ENCODE data around the gene MGAT5. TPM values are rescaled to one million over a fixed set of nuclear protein-coding genes. Genes with fewer than 3 reads are reported as not detected.

Gene MGAT5
- total RNA-seq, 2 experiments from 2014 or later: 36.9 to 42.2 TPM

GRCh38 chr2:134452042-134452733 is 198.3 kb downstream of the MGAT5 start:
- no peaks in the 10 kb centered on the region for H3K27me3 Mint-ChIP-seq
- no peak overlapping the region for H3K4me3 Mint-ChIP-seq
- ChIA-PET POLR2A (no interaction called here), CTCF (interaction anchor here (0.9 to 3.5 kb wide), 23 partner anchors 9 to 1135 kb away, joined by 3 to 18 read pairs (median 3); no protein-coding TSS in a partner anchor)
- TF ChIP-seq, protein P1, sequence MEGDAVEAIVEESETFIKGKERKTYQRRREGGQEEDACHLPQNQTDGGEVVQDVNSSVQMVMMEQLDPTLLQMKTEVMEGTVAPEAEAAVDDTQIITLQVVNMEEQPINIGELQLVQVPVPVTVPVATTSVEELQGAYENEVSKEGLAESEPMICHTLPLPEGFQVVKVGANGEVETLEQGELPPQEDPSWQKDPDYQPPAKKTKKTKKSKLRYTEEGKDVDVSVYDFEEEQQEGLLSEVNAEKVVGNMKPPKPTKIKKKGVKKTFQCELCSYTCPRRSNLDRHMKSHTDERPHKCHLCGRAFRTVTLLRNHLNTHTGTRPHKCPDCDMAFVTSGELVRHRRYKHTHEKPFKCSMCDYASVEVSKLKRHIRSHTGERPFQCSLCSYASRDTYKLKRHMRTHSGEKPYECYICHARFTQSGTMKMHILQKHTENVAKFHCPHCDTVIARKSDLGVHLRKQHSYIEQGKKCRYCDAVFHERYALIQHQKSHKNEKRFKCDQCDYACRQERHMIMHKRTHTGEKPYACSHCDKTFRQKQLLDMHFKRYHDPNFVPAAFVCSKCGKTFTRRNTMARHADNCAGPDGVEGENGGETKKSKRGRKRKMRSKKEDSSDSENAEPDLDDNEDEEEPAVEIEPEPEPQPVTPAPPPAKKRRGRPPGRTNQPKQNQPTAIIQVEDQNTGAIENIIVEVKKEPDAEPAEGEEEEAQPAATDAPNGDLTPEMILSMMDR (IDR thresholded peaks at IDR 0.05): no peak
- DNase-seq (no peak), ATAC-seq (no peak)
- intact Hi-C loops (cut with micrococcal nuclease): loop anchor here (5.0 kb wide), 1 partner anchor 445 kb away; no protein-coding TSS in a partner anchor
- H3K36me3 Mint-ChIP-seq (ENCODE audit: low read depth): peaks cover 1% of the 10 kb centered on the region
- H3K4me1 Mint-ChIP-seq (ENCODE audit: low read depth): no peaks in the 10 kb centered on the region
- no peaks in the 10 kb centered on the region for H3K9me3 Mint-ChIP-seq
- H3K27ac Mint-ChIP-seq: no peak overlapping the region

GRCh38 chr2:134453476-134453875 is 199.6 kb downstream of the MGAT5 start:
- ATAC-seq (no peak), DNase-seq (no peak)
- no peak overlapping the region for H3K27ac Mint-ChIP-seq
- TF ChIP-seq, protein P1 (IDR thresholded peaks at IDR 0.05): no peak
- ChIA-PET POLR2A (no interaction called here), CTCF (interaction anchor here (1.2 to 2.9 kb wide), 3 partner anchors 42 to 566 kb away, joined by 3 to 11 read pairs (median 3); no protein-coding TSS in a partner anchor)
- H3K36me3 Mint-ChIP-seq (ENCODE audit: low read depth): peaks cover 1% of the 10 kb centered on the region
- no peaks in the 10 kb centered on the region for H3K27me3 Mint-ChIP-seq
- no peaks in the 10 kb centered on the region for H3K9me3 Mint-ChIP-seq
- H3K4me3 Mint-ChIP-seq: no peak overlapping the region
- no peaks in the 10 kb centered on the region for H3K4me1 Mint-ChIP-seq (ENCODE audit: low read depth)
- intact Hi-C loops (cut with micrococcal nuclease): loop anchor here (5.0 kb wide), 1 partner anchor 444 kb away; no protein-coding TSS in a partner anchor

GRCh38 chr2:134453973-134454372 is 200.1 kb downstream of the MGAT5 start:
- ATAC-seq (no peak), DNase-seq (no peak)
- ChIA-PET CTCF (interaction anchor here (1.6 kb wide), 1 partner anchor 336 kb away, joined by 3 read pairs; no protein-coding TSS in a partner anchor), POLR2A (no interaction called here)
- no peak overlapping the region for H3K27ac Mint-ChIP-seq
- H3K9me3 Mint-ChIP-seq: no peaks in the 10 kb centered on the region
- H3K4me1 Mint-ChIP-seq (ENCODE audit: low read depth): no peaks in the 10 kb centered on the region
- intact Hi-C loops (cut with micrococcal nuclease): loop anchor here (5.0 kb wide), 1 partner anchor 443 kb away; no protein-coding TSS in a partner anchor
- TF ChIP-seq, protein P1 (IDR thresholded peaks at IDR 0.05): no peak
- peaks cover 1% of the 10 kb centered on the region for H3K36me3 Mint-ChIP-seq (ENCODE audit: low read depth)
- H3K27me3 Mint-ChIP-seq: no peaks in the 10 kb centered on the region
- H3K4me3 Mint-ChIP-seq: no peak overlapping the region

GRCh38 chr2:134454426-134454825 is 200.6 kb downstream of the MGAT5 start:
- intact Hi-C loops (cut with micrococcal nuclease): loop anchor here (5.0 kb wide), 1 partner anchor 443 kb away; no protein-coding TSS in a partner anchor
- Mint-ChIP-seq H3K9me3 (no peaks in the 10 kb centered on the region), H3K36me3 (ENCODE audit: low read depth) (peaks cover 1% of the 10 kb centered on the region), H3K27me3 (no peaks in the 10 kb centered on the region), H3K4me3 (no peak overlapping the region), H3K27ac (no peak overlapping the region), H3K4me1 (ENCODE audit: low read depth) (no peaks in the 10 kb centered on the region)
- no peak for DNase-seq
- TF ChIP-seq, protein P1 (IDR thresholded peaks at IDR 0.05): no peak
- POLR2A ChIA-PET: no interaction called here
- no peak for ATAC-seq
- CTCF ChIA-PET: interaction anchor here (0.9 to 1.6 kb wide), 2 partner anchors 11 to 336 kb away, joined by 3 read pairs; no protein-coding TSS in a partner anchor

- Mint-ChIP-seq H3K27me3 (no peaks in the 10 kb centered on the region), H3K4me1 (ENCODE audit: low read depth) (no peaks in the 10 kb centered on the region), H3K9me3 (no peaks in the 10 kb centered on the region), H3K4me3 (no peak overlapping the region), H3K27ac (no peak overlapping the region), H3K36me3 (ENCODE audit: low read depth) (peaks cover 1% of the 10 kb centered on the region)
- TF ChIP-seq, protein P1 (IDR thresholded peaks at IDR 0.05): no peak
- DNase-seq (no peak), ATAC-seq (no peak)
- intact Hi-C loops (cut with micrococcal nuclease): loop anchor here (5.0 kb wide), 1 partner anchor 442 kb away; no protein-coding TSS in a partner anchor
- POLR2A ChIA-PET: no interaction called here
- CTCF ChIA-PET: interaction anchor here (0.9 to 1.6 kb wide), 2 partner anchors 10 to 336 kb away, joined by 3 read pairs; no protein-coding TSS in a partner anchor
Measured at GRCh38 chr2:134454931-134455330, 201.1 kb downstream of the MGAT5 start.
